ENCODE measurements around the gene KCNJ1.

Gene KCNJ1

DNA sequence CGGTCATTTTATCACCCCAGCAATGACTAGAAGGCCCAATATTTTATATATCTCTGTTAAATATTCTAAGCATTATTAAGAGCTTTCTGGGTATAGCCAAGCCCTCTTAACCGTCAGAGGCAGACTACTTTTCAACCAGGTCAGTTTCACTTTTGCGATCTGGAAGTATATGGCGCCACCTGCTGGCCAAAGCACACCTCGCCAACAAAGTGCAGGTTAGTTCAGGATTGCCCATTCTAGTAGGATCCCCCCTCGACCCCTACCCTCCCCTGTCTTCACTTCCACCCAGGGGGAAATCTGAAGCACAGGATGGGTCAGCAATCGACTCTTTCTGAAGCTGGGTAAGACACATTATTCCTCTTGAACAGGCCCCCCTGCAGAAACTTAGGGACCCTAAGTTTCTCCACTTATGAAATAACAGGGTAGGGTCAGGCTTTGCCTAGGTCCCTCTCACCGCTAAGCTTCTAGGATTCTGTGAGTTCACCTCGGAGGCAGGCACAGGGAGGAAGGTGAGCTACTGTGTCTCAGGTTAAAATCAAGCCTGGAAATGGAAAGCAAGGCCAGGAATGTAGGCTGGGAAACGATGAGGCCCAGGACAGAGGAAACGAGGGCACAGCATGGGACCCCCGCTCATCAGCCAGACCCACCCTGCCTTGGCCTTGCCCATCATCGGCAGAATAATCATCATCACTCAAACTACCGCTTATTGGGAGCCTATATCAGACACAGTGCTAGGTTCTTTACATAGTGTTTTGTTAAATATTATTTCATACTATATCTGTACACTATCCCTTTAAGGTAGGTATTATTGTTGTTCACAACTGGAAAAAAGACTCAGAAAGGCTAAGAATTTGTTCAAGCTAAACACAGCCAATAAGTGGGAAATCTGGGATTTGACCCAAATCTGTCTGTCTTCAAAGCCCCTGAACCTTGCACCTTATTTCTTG is 35.6 kb downstream of the KCNJ1 start:
- in situ Hi-C loops (cut with HindIII; ENCODE audit: low sequenced_read_pairs) = loop anchor here (10.0 to 25.0 kb wide), 3 partner anchors 207 to 794 kb away; no protein-coding TSS in a partner anchor

DNA sequence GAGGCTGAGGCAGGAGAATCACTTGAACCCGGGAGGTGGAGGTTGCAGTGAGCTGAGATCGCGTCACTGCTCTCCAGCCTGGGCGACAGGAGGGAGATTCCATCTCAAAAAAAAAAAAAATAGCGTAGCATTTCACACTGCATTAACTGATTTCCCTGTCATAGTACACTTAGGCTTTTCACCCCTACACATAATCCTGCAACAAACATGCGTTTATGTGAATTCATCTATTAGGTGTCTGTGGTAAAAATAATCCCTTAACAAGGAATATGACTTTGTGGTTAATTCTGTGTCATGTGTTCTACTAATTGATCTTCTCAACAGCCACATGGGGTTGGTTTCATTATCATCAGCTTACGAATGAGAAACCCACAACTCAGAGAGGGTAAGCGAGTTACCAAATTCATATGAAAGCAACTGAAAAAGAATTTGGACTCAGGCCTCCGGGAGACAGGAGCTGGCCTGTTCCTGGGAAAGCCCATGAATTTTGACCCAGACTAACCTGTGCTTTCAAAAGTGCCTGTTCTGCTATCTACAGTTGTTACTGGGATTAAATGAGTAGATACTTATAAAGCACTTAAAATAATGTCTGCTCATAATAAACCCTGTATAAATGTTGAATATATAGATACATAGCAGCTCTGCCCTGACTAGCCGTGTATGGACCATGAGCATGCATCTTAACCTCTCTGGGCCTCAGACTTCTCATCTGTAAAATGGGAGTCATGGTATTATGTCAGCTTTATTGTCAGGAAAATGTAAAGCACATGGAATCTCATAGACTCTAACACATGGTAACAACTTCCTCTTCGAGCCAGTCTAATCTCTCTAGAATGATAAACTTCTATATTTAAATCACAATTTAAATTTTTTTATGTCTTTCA is 36.6 kb downstream of the KCNJ1 start:
- in situ Hi-C loops (cut with HindIII; ENCODE audit: low sequenced_read_pairs) = loop anchor here (10.0 to 25.0 kb wide), 3 partner anchors 206 to 793 kb away; no protein-coding TSS in a partner anchor

DNA sequence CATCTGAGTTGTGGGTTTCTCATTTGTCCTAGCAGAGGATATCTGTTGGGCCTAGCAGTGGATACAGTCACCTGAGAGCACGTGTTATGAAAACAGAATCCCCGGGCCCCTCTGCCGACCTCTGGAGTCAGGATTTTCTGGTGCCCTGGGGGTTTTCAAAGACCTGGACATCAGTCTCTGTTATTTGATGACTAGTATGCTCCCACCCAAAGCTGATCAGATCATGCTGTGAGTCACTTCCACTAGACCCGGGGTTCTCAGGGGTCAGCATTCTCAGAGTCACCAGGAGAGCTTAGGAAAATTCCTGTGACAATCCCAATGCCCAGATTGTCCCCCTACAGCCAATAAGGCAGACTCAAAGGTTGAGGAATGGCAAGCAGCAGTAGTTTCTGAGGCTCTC is 38.7 kb downstream of the KCNJ1 start:
- in situ Hi-C loops (cut with HindIII; ENCODE audit: low sequenced_read_pairs) = loop anchor here (25.0 kb wide), 1 partner anchor 791 kb away; no protein-coding TSS in a partner anchor

DNA sequence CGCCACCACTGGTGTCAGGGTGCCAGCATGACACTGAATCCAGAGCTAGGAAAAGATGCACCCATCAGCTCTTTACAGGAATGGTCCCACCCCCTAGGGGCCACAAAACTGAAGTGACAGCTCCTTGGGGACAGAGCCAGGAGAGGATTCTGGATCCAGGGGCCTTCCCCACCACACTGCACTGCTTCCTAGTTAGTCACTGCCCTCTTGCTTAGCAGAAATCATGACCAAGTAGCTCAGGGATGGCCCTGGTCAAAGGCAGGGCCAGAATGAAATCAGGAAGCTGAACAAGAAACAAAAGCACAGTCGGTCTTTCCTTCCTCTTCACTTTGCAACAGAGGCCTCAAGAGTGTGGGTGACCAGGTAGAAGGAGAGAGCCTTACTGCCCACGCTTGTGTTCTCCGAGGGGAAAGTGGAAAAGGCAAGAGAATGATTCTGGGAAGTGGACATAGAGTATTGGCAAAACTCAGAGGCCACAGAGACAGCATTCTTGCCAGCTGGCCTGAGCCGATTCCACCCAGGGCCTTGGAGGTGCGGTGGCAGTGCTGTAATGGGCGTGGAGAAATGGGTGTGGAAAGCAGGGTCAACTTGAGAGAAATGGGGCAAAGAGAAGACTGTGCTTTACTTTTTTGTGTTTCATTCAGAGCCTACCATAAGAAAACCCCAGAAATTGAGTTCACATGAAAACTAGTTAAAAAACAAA is 39.8 kb downstream of the KCNJ1 start:
- in situ Hi-C loops (cut with HindIII; ENCODE audit: low sequenced_read_pairs) = loop anchor here (25.0 kb wide), 1 partner anchor 790 kb away; no protein-coding TSS in a partner anchor

DNA sequence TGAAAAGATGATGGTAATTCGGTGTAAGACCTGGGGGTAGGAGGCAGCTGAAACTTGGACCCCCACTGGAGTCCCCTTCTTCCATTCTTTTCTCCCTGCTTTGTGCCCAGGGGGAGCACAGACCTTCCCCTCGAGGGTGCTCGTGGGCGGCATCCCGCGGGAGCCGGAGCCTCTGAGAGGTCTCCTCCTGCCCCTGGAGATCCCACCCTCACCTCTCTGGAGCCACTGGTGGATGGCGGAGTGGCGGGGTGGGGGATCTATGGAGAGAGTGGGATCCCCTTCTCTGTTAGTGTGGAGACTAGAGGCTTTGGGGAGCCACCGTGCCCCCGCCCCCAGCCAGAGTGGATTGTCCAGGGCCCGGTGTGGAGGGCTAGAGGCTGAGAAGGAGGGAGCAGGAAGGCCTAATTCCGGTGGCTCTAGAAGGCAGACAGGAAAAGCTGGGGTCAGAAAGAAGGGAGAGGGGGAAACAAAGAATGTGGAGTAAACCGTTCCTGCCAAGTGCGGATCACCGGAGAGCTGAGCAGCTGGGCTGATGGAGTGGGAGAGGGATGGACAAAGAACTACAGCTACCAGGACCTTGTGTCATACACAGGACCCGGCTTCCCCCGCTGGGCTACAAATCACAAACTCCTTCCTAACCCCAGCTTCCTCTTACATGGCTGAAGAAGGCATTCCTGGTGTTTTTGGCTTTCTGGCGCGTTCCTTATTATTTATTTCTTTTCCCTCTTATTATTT is 41.9 kb downstream of the KCNJ1 start:
- in situ Hi-C loops (cut with HindIII; ENCODE audit: low sequenced_read_pairs) = loop anchor here (25.0 kb wide), 1 partner anchor 788 kb away; no protein-coding TSS in a partner anchor

DNA sequence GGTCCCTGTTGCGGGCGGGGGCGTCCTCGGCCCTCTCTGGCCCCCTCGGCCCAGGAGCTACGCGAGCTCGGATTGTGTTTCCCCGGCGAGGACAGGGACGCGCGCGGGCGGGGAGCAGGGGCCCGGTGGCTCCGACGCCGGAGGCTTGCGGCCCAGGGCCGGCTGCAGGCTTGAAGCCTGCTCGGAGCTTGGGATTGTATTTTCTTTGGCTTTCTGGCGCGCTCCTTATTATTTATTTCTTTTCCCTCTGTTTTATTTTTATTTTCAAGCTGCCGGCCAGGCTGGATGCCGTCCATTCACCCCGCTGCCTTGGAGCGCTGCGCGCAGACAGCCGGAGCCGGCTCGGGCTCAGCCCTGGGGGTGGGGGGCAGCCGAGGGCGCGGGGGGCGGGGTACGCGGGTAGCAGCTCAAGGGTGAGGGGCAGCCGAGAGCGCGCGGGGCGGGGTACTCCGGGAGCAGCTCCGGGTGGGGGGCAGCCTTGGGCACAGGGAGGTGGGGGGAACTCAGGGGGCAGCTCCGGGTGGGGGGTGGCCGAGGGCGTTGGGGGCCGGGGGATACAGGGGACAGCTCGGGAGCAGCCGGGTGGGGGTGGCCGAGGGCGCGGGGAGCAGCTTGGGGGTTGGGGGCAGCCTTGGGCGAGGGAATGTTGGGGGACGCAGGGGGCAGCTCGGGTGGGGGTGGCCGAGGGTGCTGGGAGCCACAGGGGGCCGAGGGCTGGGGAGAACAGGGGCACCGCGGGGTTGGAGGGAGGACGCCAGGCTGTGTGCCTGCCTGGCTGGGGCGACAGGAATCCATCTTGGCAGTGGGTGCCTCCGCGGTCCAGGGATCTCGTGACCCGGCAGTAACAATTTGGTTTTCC is 42.7 kb downstream of the KCNJ1 start:
- in situ Hi-C loops (cut with HindIII; ENCODE audit: low sequenced_read_pairs) = loop anchor here (25.0 kb wide), 1 partner anchor 787 kb away; no protein-coding TSS in a partner anchor

DNA sequence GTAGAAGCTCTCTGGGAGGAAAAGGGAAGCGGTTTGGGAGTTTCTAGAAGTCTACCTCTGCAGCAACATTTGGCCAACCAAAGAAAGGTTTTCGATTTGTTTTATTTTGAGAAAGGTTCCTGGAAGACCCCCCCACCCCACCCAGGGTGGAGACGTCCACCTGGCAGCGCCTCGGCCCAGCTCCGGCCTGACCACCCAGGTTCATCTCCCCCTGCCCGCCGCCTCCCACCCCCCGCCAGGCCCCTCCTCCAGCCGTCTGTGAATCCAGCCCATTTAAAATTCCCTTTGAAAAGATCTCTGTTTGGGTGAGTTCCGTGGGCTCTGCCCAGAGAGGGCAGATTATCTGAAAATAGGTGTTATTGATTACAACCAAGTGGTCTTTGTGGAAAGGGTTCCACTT is 43.3 kb downstream of the KCNJ1 start:
- in situ Hi-C loops (cut with HindIII; ENCODE audit: low sequenced_read_pairs) = no loop called here

DNA sequence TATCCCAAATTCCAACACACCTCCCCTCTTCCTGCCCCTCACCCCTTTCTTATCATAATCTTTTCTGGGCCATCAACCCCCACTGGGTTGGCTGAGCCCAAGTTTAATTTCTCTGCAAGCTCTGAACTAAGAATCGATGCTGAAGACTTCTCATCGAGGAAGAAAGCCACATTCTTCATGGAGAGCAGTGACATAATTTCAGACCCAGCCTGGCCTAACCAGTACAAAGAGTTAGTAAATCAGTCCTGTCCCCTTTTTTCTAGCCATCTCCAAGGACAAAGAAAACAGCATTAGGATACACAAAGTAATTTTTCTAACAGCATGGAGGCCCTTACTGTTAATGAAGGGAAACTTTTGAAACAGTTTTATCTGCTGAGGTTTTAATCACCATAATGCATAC is 45.0 kb downstream of the KCNJ1 start:
- in situ Hi-C loops (cut with HindIII; ENCODE audit: low sequenced_read_pairs) = no loop called here

DNA sequence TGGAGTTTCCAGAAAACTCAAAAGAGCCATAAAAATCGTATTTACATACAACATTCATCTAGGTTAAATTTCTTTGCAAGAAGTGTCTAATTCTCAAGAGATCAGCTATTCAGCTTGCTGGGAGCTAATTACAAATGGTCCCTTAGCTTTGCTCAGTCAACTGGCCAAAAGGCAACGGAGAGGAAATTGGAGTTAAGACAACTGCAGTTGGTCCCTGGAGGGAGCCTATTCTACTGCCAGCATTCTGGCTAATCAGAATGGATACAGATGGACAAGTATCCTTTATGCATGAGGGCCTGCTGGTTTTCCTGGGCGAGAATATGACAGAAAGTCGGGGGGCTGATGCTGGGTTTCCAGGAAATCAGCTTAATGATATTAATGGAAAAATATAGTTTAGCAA is 45.5 kb downstream of the KCNJ1 start:
- in situ Hi-C loops (cut with HindIII; ENCODE audit: low sequenced_read_pairs) = no loop called here

DNA sequence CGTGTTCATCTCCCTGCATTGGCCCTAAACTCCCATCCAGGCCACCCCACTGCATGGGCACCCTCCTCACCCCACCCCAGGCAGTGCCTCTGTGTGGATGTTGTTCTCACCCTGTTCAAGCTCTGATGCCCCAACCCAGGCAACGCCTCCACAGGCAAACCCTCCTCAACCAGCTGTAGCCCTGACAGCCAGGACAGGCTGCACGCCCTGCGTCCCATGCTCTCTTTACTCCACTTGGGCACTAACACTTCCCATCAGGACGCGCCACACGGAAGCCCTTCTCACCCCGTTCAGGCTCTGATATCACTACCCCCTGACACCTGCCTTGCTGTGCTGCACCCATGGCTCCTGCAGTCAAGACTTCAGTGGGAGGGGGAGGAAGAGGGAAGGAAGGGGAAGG is 47.9 kb downstream of the KCNJ1 start:
- in situ Hi-C loops (cut with HindIII; ENCODE audit: low sequenced_read_pairs) = no loop called here

DNA sequence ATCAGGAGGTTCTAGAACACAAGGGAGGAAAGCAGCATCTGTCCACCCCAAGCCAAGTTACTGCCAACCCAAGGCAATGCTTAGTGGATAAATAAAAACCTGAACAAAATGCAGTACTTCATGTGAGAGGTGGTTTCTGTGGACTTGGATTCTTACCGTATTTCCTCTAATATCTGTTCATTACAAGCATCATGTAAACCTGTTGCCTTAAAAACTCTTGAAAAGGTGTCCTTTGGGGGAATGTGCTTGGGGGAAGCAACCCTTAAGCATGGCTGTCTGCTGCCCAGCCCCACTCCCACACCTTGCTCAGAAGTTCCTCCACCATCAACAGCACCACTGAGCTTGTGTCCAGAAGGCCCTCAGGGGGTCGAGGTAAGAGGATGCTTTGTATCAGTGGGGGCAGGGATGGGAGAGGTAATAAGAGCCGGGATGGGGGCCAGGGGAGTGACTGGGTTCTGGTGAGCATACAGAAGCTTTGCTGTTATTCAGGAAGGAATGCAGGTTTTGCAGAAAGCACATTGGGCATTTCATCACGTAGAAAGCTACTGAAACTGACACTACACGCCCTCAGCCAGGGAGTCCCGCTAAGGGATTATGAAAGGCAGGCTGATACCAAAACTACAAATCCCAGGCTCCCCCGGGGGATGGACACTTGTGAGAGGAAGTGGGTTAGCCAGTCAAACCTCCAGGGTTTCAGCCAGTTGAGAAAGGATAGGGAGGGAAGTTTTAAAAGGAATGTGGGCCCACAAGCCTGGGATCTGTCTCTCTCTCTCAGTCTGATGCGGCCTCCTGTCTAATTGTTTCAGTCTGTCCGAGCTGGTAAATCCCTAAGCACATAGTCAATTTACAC is 52.0 kb downstream of the KCNJ1 start:
- in situ Hi-C loops (cut with HindIII; ENCODE audit: low sequenced_read_pairs) = no loop called here

DNA sequence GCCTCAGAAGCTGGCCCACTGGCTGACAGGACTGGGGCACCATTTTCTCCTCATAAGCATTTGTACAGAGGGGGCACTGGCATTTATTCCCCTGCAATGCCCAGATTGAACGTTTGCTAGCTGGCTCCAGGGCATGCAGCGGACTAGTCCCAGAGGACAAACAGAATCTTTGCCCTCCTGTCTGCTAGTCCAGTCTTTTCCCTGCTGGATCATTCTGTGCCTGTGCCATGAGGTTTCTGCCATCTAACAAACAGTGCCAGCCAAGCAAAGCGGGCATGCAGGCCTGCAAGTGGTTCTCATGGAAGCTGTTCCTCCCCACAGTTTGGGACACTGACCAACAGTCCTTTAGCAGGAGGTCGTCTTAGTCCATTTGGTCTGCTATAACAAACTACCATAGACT is 53.4 kb downstream of the KCNJ1 start:
- in situ Hi-C loops (cut with HindIII; ENCODE audit: low sequenced_read_pairs) = no loop called here

DNA sequence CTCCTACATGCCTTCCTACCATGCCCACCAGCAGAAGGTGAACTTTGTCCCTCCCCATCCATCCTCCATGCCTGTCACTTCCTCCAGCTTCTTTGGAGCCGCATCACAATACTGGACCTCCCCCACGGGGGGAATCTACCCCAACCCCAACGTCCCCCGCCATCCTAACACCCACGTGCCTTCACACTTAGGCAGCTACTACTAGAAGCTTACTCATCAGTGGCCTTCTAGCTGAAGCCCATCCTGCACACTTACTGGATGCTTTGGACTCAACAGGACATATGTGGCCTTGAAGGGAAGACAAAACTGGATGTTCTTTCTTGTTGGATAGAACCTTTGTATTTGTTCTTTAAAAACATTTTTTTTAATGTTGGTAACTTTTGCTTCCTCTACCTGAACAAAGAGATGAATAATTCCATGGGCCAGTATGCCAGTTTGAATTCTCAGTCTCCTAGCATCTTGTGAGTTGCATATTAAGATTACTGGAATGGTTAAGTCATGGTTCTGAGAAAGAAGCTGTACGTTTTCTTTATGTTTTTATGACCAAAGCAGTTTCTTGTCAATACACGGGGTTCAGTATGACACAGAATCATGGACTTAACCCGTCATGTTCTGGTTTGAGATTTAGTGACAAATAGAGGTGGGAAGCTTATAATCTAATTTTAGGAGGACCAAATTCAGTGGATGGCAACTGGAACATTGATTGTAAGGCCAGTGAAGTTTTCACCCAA is 56.1 kb downstream of the KCNJ1 start:
- in situ Hi-C loops (cut with HindIII; ENCODE audit: low sequenced_read_pairs) = no loop called here

DNA sequence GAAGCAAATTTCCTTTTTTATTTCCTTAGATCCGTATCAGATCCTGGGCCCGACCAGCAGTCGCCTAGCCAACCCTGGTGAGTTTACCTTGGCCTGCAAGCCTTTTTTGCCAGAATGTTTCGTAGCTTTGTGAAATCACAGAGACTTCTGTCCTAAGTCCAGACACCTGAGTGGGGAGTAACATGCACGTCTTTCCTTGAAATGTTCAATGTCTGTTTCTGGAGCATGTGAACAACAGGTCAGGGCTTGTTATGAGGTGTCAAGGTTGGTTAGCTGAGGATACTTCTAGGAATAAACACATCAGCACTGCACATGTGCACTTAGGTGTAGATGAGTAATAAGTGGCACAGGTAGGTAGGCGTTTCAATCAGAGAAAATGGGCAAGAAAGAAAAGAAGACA is 58.0 kb downstream of the KCNJ1 start:
- in situ Hi-C loops (cut with HindIII; ENCODE audit: low sequenced_read_pairs) = no loop called here

DNA sequence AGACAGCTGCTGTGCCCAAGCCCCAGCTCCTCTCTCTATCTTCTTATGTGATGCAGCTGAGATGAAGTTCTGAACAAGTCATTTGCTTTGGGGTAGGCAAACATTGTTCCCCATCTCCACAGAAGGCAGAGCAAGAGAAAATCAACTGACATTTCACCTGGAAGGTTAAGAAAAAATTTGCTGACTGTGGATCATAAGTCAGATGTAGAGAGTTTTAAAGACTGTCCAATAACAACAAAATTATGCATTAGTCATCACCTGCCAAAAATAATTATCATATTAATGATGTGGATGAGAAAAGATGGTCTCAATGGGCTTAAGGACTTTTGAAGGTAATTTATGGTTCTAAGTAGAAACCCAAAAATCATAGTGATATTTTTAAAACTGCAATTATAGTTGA is 59.2 kb downstream of the KCNJ1 start:
- in situ Hi-C loops (cut with HindIII; ENCODE audit: low sequenced_read_pairs) = no loop called here

DNA sequence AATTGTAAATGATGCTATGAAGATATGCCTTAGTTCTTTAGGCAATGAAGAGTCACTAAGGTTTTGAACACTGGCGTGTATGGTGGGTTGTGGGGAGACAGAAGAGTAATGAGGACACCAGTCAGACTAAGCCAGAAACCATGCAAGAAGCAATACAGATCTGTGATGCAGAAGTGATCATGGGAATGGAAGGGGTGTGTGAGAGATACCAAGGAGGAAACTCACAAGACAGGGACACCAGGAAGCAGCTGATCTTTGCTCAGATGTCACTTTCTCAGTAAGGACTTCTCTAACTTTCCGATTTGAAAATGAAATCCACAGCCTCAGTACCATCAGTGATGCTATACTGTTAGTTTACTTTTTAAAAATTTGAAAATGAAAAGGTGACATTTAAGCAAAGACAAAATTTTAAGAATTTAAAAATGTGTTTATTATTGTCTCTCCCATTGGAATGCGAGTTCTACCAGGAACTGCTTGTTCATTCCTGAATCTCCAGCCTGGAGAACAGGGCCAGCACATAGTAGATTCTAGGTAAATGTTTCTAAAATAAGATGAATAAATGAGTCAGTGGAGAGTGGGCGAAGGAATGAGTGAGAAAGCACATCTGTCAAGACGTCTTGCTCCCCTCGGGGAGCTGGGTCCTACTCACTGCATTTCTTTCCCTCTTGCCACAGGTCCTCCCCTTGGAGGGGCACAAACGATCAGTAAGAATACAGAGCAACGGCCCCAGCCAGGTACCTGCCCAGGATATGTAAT is 60.4 kb downstream of the KCNJ1 start:
- in situ Hi-C loops (cut with HindIII; ENCODE audit: low sequenced_read_pairs) = no loop called here

DNA sequence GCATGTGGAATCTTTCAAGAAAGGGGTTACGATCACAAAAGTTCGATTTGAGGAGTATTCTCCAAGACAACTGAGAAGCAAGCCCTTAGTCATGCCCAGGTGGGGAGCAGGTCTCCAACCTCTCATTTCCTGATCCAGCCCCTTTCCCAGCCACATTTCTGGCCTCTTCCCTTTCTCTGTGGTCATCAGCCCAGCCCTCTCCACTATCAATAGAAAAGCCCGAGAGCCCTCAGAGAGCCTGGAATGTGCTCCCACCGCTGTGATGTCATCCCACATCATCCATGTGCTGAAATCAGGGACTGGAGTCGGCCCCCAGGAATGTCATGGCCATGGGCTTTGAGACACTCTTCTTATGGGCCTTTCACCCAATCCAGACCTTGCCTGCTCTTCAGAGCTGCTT is 62.6 kb downstream of the KCNJ1 start:
- in situ Hi-C loops (cut with HindIII; ENCODE audit: low sequenced_read_pairs) = no loop called here

All from endothelial cell of hepatic sinusoid (primary cell).